Cardiac muscle cell (in vitro differentiated cells and primary cell): ENCODE data around the gene ENTPD3. TPM values are rescaled to one million over a fixed set of nuclear protein-coding genes. Genes with fewer than 3 reads are reported as not detected.

ENCODE experiments used
- DNase-seq, 2 donors: peaks; one replicate each; pipeline versions ENCODE4 v3.0.0 to v3.0.0-alpha.2; 2010 to 2017; ENCODE audit warnings: low read depth in 1 of 2, low spot score in 1 of 2
- H3K27ac ChIP-seq: fragments of 200-600 bp; sonication (generic); 2 replicates; pipeline ENCODE4 v1.5.1; 2016
- H3K27me3 ChIP-seq: fragments of 200-600 bp; sonication (generic); 2 replicates; pipeline ENCODE4 v1.6.0; 2016; ENCODE audit warnings: control low read depth
- H3K36me3 ChIP-seq: fragments of 200-600 bp; sonication (generic); 2 replicates; pipeline ENCODE4 v1.5.1; 2016; ENCODE audit warnings: control low read depth
- H3K4me1 ChIP-seq: fragments of 200-600 bp; sonication (generic); 2 replicates; pipeline ENCODE4 v1.8.1; 2017; ENCODE audit warnings: low read depth, mild to moderate bottlenecking, mixed run types
- H3K4me3 ChIP-seq: fragments of 200-600 bp; sonication (generic); 2 replicates; pipeline ENCODE4 v1.5.1; 2016; ENCODE audit warnings: mild to moderate bottlenecking
- H3K9me3 ChIP-seq: fragments of 200-600 bp; sonication (generic); 2 replicates; pipeline ENCODE4 v1.5.1; 2017; ENCODE audit warnings: low read depth, mild to moderate bottlenecking, control low read depth
- polyA plus RNA-seq: library from polyadenylated mRNA; unstranded; fragments of >200 nt; fragmentation: Nextera tagmentation; extraction: Ambion mirVana; gene quantifications from 2 replicates; pipeline ENCODE4 v1.2.1, GENCODE V29; 2016
- total RNA-seq: library from RNA; depleted of rRNA; stranded (reverse); fragments of >200 nt; gene quantifications from 2 replicates; pipeline ENCODE4 v1.2.3, GENCODE V29; 2016
- TF ChIP-seq, protein P1 (sequence below): IDR thresholded peaks from 2 replicates; pipeline ENCODE4 v1.5.1; 2012; ENCODE audit warnings: low read depth, mild to moderate bottlenecking, low read length

ENTPD3 gene
- total and polyA plus RNA-seq, 2 experiments from 2014 or later, result 0.16 to 0.66 TPM

DNA sequence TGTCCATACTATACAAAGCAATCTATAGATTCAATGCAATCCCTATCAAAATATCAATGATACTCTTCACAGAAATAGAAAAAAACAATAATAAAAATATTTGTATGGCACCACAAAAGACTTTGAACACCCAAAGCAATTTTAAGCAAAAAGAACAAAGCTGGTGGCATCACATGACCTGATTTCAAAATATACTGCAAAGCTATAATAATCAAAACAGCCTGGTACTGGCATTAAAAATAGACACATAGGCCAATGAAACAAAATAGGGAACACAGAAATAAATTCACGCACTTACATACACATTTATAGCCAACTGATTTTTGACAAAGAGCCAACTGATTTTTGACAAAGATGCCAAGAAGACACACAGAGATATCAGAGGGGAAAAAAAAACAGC lies 9.2 kb upstream of the ENTPD3 start:
- Histone ChIP-seq H3K4me1 (no peaks in the 10 kb centered on the region), H3K27me3 (peaks cover 8% of the 10 kb centered on the region), H3K27ac (no peak overlapping the region), H3K36me3 (no peaks in the 10 kb centered on the region), H3K4me3 (no peak overlapping the region), H3K9me3 (no peaks in the 10 kb centered on the region)
- TF ChIP-seq, protein P1, sequence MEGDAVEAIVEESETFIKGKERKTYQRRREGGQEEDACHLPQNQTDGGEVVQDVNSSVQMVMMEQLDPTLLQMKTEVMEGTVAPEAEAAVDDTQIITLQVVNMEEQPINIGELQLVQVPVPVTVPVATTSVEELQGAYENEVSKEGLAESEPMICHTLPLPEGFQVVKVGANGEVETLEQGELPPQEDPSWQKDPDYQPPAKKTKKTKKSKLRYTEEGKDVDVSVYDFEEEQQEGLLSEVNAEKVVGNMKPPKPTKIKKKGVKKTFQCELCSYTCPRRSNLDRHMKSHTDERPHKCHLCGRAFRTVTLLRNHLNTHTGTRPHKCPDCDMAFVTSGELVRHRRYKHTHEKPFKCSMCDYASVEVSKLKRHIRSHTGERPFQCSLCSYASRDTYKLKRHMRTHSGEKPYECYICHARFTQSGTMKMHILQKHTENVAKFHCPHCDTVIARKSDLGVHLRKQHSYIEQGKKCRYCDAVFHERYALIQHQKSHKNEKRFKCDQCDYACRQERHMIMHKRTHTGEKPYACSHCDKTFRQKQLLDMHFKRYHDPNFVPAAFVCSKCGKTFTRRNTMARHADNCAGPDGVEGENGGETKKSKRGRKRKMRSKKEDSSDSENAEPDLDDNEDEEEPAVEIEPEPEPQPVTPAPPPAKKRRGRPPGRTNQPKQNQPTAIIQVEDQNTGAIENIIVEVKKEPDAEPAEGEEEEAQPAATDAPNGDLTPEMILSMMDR, result no peak
- DNase-seq, result no peak

DNA sequence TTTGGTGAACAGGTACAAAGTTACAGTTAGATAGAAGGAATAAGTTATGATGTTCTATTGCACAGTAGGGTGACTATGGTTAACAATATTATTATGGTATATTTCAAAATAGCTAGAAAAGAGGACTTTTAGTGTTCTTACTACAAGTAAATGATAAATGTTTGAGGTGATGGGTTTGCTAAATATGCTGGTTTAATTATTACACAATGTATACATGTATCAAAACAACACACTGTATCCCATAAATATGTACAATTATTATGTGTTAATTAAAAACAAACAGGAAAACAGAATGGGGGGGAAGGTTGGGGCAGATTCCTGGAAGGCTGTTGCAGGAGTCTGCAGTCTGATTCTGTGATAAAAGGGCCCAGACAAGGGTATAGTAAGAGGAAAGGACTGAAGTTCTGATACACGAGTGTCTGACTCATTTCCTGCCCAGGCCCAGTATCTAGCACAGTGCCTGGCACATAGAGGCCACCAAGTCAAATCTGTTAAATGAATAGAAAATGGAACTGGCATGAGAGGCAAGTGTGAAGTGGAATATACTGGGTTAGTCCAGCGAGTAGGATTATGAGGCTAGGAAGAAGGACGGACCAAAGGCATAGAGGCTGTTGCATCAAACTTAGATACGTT lies 7.2 kb upstream of the ENTPD3 start:
- H3K27ac ChIP-seq, result no peak overlapping the region
- no peak for DNase-seq
- peaks cover 8% of the 10 kb centered on the region for H3K27me3 ChIP-seq
- H3K4me3 ChIP-seq, result no peak overlapping the region
- H3K4me1 ChIP-seq, result no peaks in the 10 kb centered on the region
- no peaks in the 10 kb centered on the region for H3K36me3 ChIP-seq
- no peaks in the 10 kb centered on the region for H3K9me3 ChIP-seq
- TF ChIP-seq, protein P1, result no peak

DNA sequence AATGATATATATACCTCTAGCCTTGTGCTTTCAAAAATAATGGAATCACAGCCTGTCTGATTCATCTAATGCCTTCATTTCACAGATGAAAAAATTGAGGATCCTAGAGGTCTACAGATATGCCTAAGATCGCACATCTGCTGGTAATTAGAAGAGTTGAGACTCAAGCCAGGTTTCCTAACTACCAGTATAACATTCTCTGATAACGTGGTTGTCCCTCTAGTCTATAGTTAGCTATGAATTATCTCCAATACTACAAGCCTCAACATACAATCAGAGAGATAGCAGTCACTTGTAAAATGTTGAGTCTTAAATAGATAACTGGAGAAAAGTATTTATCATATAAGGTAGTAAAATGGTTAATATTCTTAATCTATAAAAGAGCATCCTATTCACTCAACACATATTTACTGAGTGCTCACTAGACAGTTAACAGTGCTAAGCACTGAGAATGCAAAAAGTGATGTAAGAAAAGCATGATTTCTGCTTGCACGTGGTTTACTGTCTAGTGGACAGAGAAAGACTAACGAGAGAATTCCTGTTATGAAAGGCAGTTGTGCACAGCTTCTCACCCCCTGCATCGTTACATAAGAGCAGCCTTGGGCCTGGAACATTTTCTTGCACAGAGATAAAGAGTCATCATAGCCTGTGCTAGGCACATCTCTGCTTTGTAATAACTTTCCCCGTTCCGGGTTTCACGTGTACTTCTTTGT lies 4.9 kb upstream of the ENTPD3 start:
- H3K4me1 ChIP-seq, result no peaks in the 10 kb centered on the region
- TF ChIP-seq, protein P1, result no peak
- H3K36me3 ChIP-seq, result no peaks in the 10 kb centered on the region
- DNase-seq, result peak in 1 of 2 donors; percentile 29
- no peak overlapping the region for H3K4me3 ChIP-seq
- H3K27me3 ChIP-seq, result peaks cover 19% of the 10 kb centered on the region
- H3K9me3 ChIP-seq, result no peaks in the 10 kb centered on the region
- no peak overlapping the region for H3K27ac ChIP-seq

DNA sequence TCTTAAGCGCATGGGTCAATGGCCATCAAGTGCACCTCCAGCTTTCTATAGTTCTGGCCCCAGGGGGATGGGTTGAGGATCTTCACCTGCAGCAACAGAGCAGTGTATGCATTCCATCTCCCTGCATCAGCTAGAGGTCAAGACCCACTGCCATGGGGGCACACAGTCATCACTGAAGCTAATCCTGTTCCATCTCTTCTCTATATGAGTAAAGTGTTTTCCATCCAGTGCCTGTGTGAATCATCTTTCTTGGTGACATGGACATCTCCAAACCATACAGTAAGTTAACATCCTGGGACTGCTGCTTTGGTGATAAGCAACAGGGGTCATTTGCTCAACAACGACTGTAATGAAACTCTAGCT lies 4.4 kb upstream of the ENTPD3 start:
- Histone ChIP-seq H3K4me1 (no peaks in the 10 kb centered on the region), H3K27ac (no peak overlapping the region), H3K4me3 (no peak overlapping the region), H3K36me3 (no peaks in the 10 kb centered on the region), H3K27me3 (peaks cover 24% of the 10 kb centered on the region), H3K9me3 (no peaks in the 10 kb centered on the region)
- TF ChIP-seq, protein P1, result no peak
- DNase-seq, result no peak

DNA sequence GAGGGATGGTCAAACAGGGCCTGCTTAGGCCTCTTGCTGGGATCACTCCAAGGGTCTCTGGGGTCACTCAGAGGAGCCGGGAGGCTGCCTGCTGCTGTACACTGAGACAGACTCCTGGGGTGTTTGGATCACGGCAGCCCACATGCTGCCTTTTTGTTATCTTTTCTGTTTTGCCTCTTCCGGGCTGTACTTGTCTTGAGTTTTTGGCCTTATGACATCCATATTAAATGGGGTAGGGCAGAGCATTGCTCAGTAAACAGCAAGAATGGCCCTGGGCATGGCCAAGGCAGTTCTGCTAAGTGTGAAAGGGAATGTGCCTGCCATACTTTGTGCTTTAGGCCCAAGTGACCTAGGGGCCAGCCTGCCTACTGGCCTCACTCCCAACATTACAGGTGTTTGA lies 771 bp upstream of the ENTPD3 start:
- no peak overlapping the region for H3K27ac ChIP-seq
- H3K4me1 ChIP-seq, result no peaks in the 10 kb centered on the region
- H3K27me3 ChIP-seq, result peaks cover 53% of the 10 kb centered on the region
- H3K4me3 ChIP-seq, result no peak overlapping the region
- H3K9me3 ChIP-seq, result no peaks in the 10 kb centered on the region
- TF ChIP-seq, protein P1, result no peak
- no peak for DNase-seq
- H3K36me3 ChIP-seq, result no peaks in the 10 kb centered on the region
